HepG2 (cell line): ENCODE measurements around the gene KIF23. TPM values are rescaled to one million over a fixed set of nuclear protein-coding genes. Genes with fewer than 3 reads are reported as not detected.

Experiments
- ATAC-seq: fragments of 200-7000 bp; cut with Tn5 transposase; 3 replicates; pipeline ENCODE4 v1.9.1; 2020; ENCODE audit warnings: mild to moderate bottlenecking, moderate library complexity
- BruUV-seq: library from RNA; stranded (reverse); fragments of 400-500 nt; replicated peaks from 2 replicates; lab custom pipeline; 2021; lab: Mats Ljungman, UMichigan
- CTCF ChIA-PET: fragments of 300-600 bp; formaldehyde crosslinking; extraction: SDS; loops from one replicate; lab custom pipeline; 2021; ENCODE audit warnings: low total read pairs, inconsistent platforms, low intra/inter-chr PET ratio; lab: Yijun Ruan, JAX
- POLR2A ChIA-PET: fragments of 350-600 bp; sonication (Branson Sonifier 250); formaldehyde crosslinking; loops from one replicate; lab custom pipeline; 2020; ENCODE audit warnings: antibody characterized with exemption, inconsistent platforms; lab: Yijun Ruan, JAX
- DNase-seq: peaks from one replicate; pipeline ENCODE4 v3.0.0-alpha.2; 2015; ENCODE audit warnings: low spot score
- FAIRE-seq: peaks from 3 replicates; lab custom pipeline; 2011; peaks lifted over from hg19 to GRCh38; lab: Jason Lieb, UNC
- H2AFZ ChIP-seq: one replicate; pipeline ENCODE4 v1.6.1; 2011; ENCODE audit warnings: low read length, inconsistent platforms
- H3K27ac ChIP-seq: fragments of 300-600 bp; 3 replicates; pipeline ENCODE4 v1.8.0; 2011; ENCODE audit warnings: mixed run types, mild to moderate bottlenecking, mixed read lengths, low read length, inconsistent platforms; ENCODE audit not compliant: insufficient read depth; ENCODE audit errors: extremely low read length
- H3K27me3 ChIP-seq, 2 experiments: fragments of 200-600 bp in 1 of 2; 2 replicates in 1 of 2; 3 replicates in 1 of 2; pipeline versions ENCODE4 v1.6.0 to v1.8.0; 2011; ENCODE audit warnings: low read length in 2 of 2, mild to moderate bottlenecking in 2 of 2, moderate library complexity in 2 of 2, inconsistent platforms in 1 of 2; ENCODE audit not compliant: insufficient read depth in 2 of 2, control insufficient read depth in 1 of 2
- H3K36me3 ChIP-seq, 2 experiments: fragments of 200-600 bp in 1 of 2; replicated peaks in 1 of 2; 2 replicates in 1 of 2; 3 replicates in 1 of 2; pipeline versions ENCODE4 v1.5.1 to v1.8.0; 2011; ENCODE audit warnings: low read length in 2 of 2, inconsistent platforms in 1 of 2; ENCODE audit not compliant: insufficient read depth in 2 of 2, control insufficient read depth in 1 of 2
- H3K4me1 ChIP-seq: 2 replicates; pipeline ENCODE4 v1.5.1; 2012; ENCODE audit warnings: low read length, inconsistent platforms; ENCODE audit not compliant: insufficient read depth
- H3K4me2 ChIP-seq: 2 replicates; pipeline ENCODE4 v1.6.0; 2011; ENCODE audit warnings: low read depth, low read length, inconsistent platforms
- H3K4me3 ChIP-seq, 3 experiments: fragments of 200-600 bp in 1 of 3; sonication (generic), shearing (Covaris generic) in 1 of 3; replicated peaks in 1 of 3; 2 replicates each; pipeline ENCODE4 v1.5.1; 2011 to 2016; ENCODE audit warnings: low read length in 3 of 3, inconsistent platforms in 2 of 3, low read depth in 2 of 3, mild to moderate bottlenecking in 2 of 3, control low read depth in 1 of 3, mixed read lengths in 1 of 3; ENCODE audit not compliant: insufficient read depth in 1 of 3
- H3K79me2 ChIP-seq: one replicate; pipeline ENCODE4 v1.6.1; 2011; ENCODE audit warnings: low read length, inconsistent platforms; ENCODE audit not compliant: insufficient read depth
- H3K9ac ChIP-seq: 2 replicates; pipeline ENCODE4 v1.6.0; 2011; ENCODE audit warnings: mild to moderate bottlenecking, low read depth, low read length, inconsistent platforms; ENCODE audit not compliant: insufficient read depth
- H3K9me3 ChIP-seq: 2 replicates; pipeline ENCODE4 v1.5.1; 2012; ENCODE audit warnings: mild to moderate bottlenecking, low read length
- H4K20me1 ChIP-seq: 2 replicates; pipeline ENCODE4 v1.6.0; 2011; ENCODE audit warnings: inconsistent platforms, mild to moderate bottlenecking, low read length, moderate library complexity; ENCODE audit not compliant: insufficient read depth
- AGO1 ChIP-seq: fragments of 200-400 bp; formaldehyde crosslinking; IDR thresholded peaks from 2 replicates; pipeline ENCODE4 v1.6.1; 2017; ENCODE audit warnings: mild to moderate bottlenecking, low read depth, low read length, moderate library complexity; ENCODE audit not compliant: poor library complexity, severe bottlenecking
- BCLAF1 ChIP-seq: fragments of 450-650 bp; IDR thresholded peaks from 2 replicates; pipeline ENCODE4 v1.6.1; 2017; ENCODE audit warnings: mild to moderate bottlenecking
- CSRNP1 ChIP-seq: sonication (generic); formaldehyde crosslinking; IDR thresholded peaks from 2 replicates; pipeline ENCODE4 v1.8.1; 2023; ENCODE audit warnings: mild to moderate bottlenecking, missing genetic modification reagents
- HNF1A ChIP-seq, 2 experiments: sonication (generic) in 1 of 2; formaldehyde crosslinking in 1 of 2; IDR thresholded peaks; 2 replicates each; pipeline versions ENCODE4 v1.4.0 to v1.6.1; 2016 to 2020; ENCODE audit warnings: borderline replicate concordance in 1 of 2, low read depth in 1 of 2, mild to moderate bottlenecking in 1 of 2, missing genetic modification reagents in 1 of 2
- SATB2 ChIP-seq: sonication (generic); formaldehyde crosslinking; IDR thresholded peaks from 2 replicates; pipeline ENCODE4 v1.5.0; 2020; ENCODE audit warnings: missing genetic modification reagents
- ZFP36 ChIP-seq: fragments of 150-350 bp; IDR thresholded peaks from 2 replicates; pipeline ENCODE4 v1.6.1; 2018; ENCODE audit warnings: borderline replicate concordance, low read length, low read depth; ENCODE audit not compliant: partially characterized antibody
- ZMAT3 ChIP-seq: sonication (generic); formaldehyde crosslinking; conservative IDR thresholded peaks from 2 replicates; pipeline ENCODE4 v1.7.0; 2021; ENCODE audit warnings: missing genetic modification reagents
- ZMAT5 ChIP-seq: sonication (generic); formaldehyde crosslinking; IDR thresholded peaks from 2 replicates; pipeline ENCODE4 v1.5.0; 2020; ENCODE audit warnings: mild to moderate bottlenecking, low read depth, missing genetic modification reagents, borderline replicate concordance
- WGBS: methylation state at CpG from one replicate; pipeline ENCODE4 v1.1.6; 2017; ENCODE audit warnings: low lambda C conversion rate; 5-methylcytosine and 5-hydroxymethylcytosine counted together
- in situ Hi-C: cut with HindIII; loops from 2 replicates; pipeline ENCODE4 v1.10.0; 2017; ENCODE audit warnings: low pct_unique_long_range_greater_than_20kb; ENCODE audit not compliant: extremely low pct_ligation_motif_present
- intact Hi-C: fragments of 100-400 bp; cut with micrococcal nuclease; formaldehyde crosslinking; loops from one replicate; pipeline ENCODE4 v1.10.0; 2022; ENCODE audit not compliant: unreplicated experiment
- polyA plus RNA-seq, 8 experiments: library from polyadenylated mRNA; depleted of rRNA in 3 of 8; stranded (reverse) in 7 of 8; unstranded in 1 of 8; fragments of >200 nt; fragmentation: Illumina TruSeq in 4 of 8; extraction: Trizol in 4 of 8; gene quantifications; 2 replicates each; pipeline versions ENCODE4 v1.2.1 to v1.2.3, GENCODE V29; 2011 to 2016; ENCODE audit warnings: low read depth in 4 of 8, missing spikeins in 1 of 8, mixed read lengths in 1 of 8; ENCODE audit not compliant: insufficient read depth in 1 of 8
- total RNA-seq, 5 experiments: library from RNA; depleted of rRNA; stranded (reverse); fragments of >200 nt; fragmentation: Illumina TruSeq; extraction: Trizol; gene quantifications; 2 replicates each; pipeline ENCODE4 v1.2.3, GENCODE V29; 2016; ENCODE audit warnings: low read depth in 1 of 5

Gene KIF23
- total and polyA plus RNA-seq, 2 of the 13 experiments (the other 11 are each of a cell fraction or from before 2014, with no cell fraction given): 11.3 to 38.1 TPM

- H3K27me3 ChIP-seq: peaks cover 2 to 6% of the 10 kb centered on the region in 2 experiments; a peak in 2 of 5 replicates
- H3K4me1 ChIP-seq: 0 out of 2 replicates have a peak, but pooled peaks cover 7% of the 10 kb centered on the region
- ATAC-seq (no peak), FAIRE-seq (no peak), DNase-seq (no peak)
- H3K27ac ChIP-seq: no peak overlapping the region
- ChIA-PET CTCF (no interaction called here), POLR2A (no interaction called here)
- no peaks in the 10 kb centered on the region for H3K36me3 ChIP-seq
- no peak overlapping the region for H3K9ac ChIP-seq
- intact Hi-C loops: no loop called here
- no peaks in the 10 kb centered on the region for H4K20me1 ChIP-seq
- in situ Hi-C loops: no loop called here
- no peaks in the 10 kb centered on the region for H3K79me2 ChIP-seq
- 71% methylated on average over 8 of the region's 12 CpGs for WGBS
- no peaks in the 10 kb centered on the region for H3K9me3 ChIP-seq
- no peak overlapping the region for H3K4me3 ChIP-seq
- no peak overlapping the region for H2AFZ ChIP-seq
- no TSS peak for BruUV-seq
- H3K4me2 ChIP-seq: no peak overlapping the region
- TF ChIP-seq BCLAF1: no peak
- TF ChIP-seq HNF1A (IDR thresholded peaks at IDR 0.05; ENCODE audit: low read depth): no peak
- no peak for TF ChIP-seq HNF1A (CRISPR knock-in tag; IDR thresholded peaks at IDR 0.05; ENCODE audit: borderline replicate concordance)
- no peak for TF ChIP-seq AGO1
- no peak for TF ChIP-seq ZFP36
- TF ChIP-seq ZMAT5: no peak
- no peak for TF ChIP-seq ZMAT3 (CRISPR knock-in tag)
- no peak for TF ChIP-seq SATB2
- no peak for TF ChIP-seq CSRNP1 (CRISPR knock-in tag)
Measured at GRCh38 chr15:69384626-69385598, 29.2 kb upstream of the KIF23 start.
